Activated naive CD8-positive, alpha-beta T cell treated with anti-CD3 and anti-CD28 coated beads, Interleukin-2, amount 50 U/mL, for 24 hours (primary cell): ENCODE results near the gene PKDREJ.
A peak's percentile ranks its signal among the peaks of the same experiment; 100 is the strongest.

ENCODE experiments used
- ATAC-seq: fragments of 150-1000 bp; cut with Tn5 transposase; one replicate; pipeline ENCODE4 v1.10.0; 2021
- DNase-seq: peaks from one replicate; pipeline ENCODE4 v3.0.0; 2021
- H3K27ac Mint-ChIP-seq: one replicate; pipeline ENCODE4 v1.8.0; 2021; ENCODE audit warnings: mild to moderate bottlenecking, mixed read lengths
- H3K27me3 Mint-ChIP-seq: one replicate; pipeline ENCODE4 v1.8.0; 2021; ENCODE audit warnings: mixed read lengths
- H3K36me3 Mint-ChIP-seq: one replicate; pipeline ENCODE4 v1.8.0; 2021; ENCODE audit warnings: low read depth, mixed read lengths
- H3K4me1 Mint-ChIP-seq: one replicate; pipeline ENCODE4 v1.8.0; 2021; ENCODE audit warnings: mixed read lengths
- H3K4me3 Mint-ChIP-seq: one replicate; pipeline ENCODE4 v1.8.0; 2021; ENCODE audit warnings: mild to moderate bottlenecking, moderate library complexity, mixed read lengths
- H3K9me3 Mint-ChIP-seq: one replicate; pipeline ENCODE4 v1.8.0; 2021; ENCODE audit warnings: mixed read lengths

The PKDREJ gene

DNA sequence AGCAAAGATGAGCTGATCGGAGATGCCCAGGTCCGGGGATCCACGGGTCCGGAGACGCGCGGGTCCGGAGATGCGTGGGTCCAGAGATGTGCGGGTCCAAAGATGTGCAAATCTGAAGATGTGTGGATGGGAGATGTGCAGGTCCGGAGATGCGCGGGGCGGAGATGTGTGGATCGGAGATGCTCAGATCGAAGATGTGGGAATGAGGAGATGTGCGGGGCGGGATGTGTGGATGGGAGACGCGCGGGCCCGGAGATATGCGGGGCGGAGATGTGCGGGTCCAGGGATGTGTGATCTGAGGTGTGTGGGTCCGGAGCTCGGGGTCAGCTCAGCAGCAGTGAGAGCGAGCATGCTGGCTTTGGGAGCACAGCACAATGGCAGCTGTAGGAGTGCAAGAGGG lies 48.5 kb downstream of the PKDREJ start:
- H3K27me3 Mint-ChIP-seq: no peaks in the 10 kb centered on the region
- no peak for ATAC-seq
- H3K27ac Mint-ChIP-seq: no peak overlapping the region
- H3K9me3 Mint-ChIP-seq: peaks cover under 1% of the 10 kb centered on the region
- H3K4me1 Mint-ChIP-seq: peaks cover 8% of the 10 kb centered on the region
- H3K4me3 Mint-ChIP-seq: no peak overlapping the region
- peaks cover 40% of the 10 kb centered on the region for H3K36me3 Mint-ChIP-seq
- no peak for DNase-seq

DNA sequence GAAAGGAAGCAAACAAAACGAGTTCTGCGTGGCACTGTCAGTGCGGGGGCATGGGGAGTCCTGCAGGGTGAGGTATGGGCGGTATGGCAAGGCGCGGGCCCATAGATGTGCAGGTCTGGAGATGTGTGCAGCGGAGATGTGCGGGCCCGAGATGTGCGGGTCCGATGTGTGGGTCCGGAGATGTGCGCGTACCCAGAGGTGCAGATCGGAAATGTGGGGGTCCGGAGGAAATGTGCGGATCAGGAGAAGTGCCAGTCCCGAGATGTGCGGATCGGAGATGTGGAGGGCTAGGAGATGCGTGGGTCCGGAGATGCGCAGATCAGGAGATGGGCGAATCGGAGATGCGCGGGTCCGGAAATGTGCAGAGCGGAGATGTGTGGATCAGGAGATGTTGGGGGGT lies 49.0 kb downstream of the PKDREJ start:
- H3K4me3 Mint-ChIP-seq: no peak overlapping the region
- no peaks in the 10 kb centered on the region for H3K27me3 Mint-ChIP-seq
- H3K9me3 Mint-ChIP-seq: peaks cover 5% of the 10 kb centered on the region
- H3K4me1 Mint-ChIP-seq: peaks cover 5% of the 10 kb centered on the region
- H3K27ac Mint-ChIP-seq: no peak overlapping the region
- ATAC-seq (no peak), DNase-seq (no peak)
- peaks cover 40% of the 10 kb centered on the region for H3K36me3 Mint-ChIP-seq

DNA sequence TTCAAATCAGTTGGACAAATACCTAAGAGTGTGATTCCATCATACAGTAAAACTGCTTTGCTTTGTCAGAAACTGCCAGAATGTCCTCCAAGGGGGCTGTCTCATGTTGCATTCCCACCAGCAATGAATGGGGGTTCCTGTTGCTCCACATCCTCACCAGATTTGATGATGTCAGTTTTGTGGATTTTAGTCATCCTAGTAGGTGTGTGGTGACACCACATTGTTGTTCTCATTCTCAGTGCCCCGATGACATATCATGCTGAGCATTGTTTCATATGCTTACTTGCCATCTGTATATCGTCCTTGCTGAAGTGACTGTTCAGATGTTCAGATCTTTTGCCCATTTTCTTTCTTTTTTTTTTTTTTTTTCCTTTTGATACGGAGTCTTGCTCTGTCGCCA lies 50.1 kb downstream of the PKDREJ start:
- Mint-ChIP-seq H3K27me3 (no peaks in the 10 kb centered on the region), H3K4me3 (no peak overlapping the region), H3K36me3 (peaks cover 48% of the 10 kb centered on the region), H3K4me1 (peaks cover 5% of the 10 kb centered on the region), H3K9me3 (peaks cover 13% of the 10 kb centered on the region), H3K27ac (no peak overlapping the region)
- peak; percentile 71 for ATAC-seq
- no peak for DNase-seq

DNA sequence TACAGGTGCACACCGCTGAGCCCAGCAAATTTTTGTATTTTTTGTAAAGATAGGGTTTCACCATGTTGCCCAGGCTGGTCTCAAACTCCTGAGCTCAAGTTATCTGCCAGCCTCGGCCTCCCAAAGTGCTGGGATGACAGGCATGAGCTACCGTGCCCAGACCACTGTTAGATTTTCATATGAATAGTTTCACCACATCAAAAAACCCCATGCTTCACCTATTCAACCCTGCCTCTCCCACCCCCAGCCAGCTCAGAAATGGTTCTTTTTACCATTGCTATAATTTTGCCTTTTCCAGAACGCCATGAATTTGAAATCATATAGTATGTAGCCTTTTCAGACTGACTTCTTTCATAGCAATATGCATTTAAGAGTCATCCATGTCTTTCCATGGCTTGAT lies 50.9 kb downstream of the PKDREJ start:
- Mint-ChIP-seq H3K36me3 (peaks cover 48% of the 10 kb centered on the region), H3K27me3 (no peaks in the 10 kb centered on the region), H3K4me1 (peaks cover 5% of the 10 kb centered on the region), H3K9me3 (peaks cover 13% of the 10 kb centered on the region), H3K4me3 (no peak overlapping the region), H3K27ac (no peak overlapping the region)
- ATAC-seq (no peak), DNase-seq (no peak)

DNA sequence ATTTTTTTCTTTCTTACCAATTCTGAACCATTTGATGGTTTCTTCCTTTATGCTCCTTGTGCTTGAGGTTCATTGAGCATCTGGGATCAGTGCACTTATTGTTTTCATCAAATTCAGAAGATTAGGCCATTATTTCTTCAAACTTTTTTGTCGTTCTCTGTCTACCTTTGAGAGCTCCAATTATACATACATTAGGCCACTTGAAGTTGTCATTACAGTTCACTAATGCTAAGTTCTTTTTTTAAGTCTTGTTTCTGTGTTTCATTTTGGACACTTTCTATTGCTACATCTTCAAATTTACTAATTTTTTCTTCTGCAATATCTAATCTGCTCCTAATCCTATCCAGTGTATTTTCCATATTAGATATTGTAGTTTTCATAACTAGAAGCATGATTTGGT lies 53.9 kb downstream of the PKDREJ start:
- no peak overlapping the region for H3K4me3 Mint-ChIP-seq
- no peak for DNase-seq

More for the DNA sequence above, 53.9 kb downstream of the PKDREJ start:
- no peak for ATAC-seq
- peaks cover 50% of the 10 kb centered on the region for H3K36me3 Mint-ChIP-seq
- H3K9me3 Mint-ChIP-seq: peaks cover 13% of the 10 kb centered on the region
- peaks cover 5% of the 10 kb centered on the region for H3K4me1 Mint-ChIP-seq
- no peak overlapping the region for H3K27ac Mint-ChIP-seq
- H3K27me3 Mint-ChIP-seq: no peaks in the 10 kb centered on the region
